Astrocyte (in vitro differentiated cells and primary cell): ENCODE measurements around the gene SPATA16. TPM values are rescaled to one million over a fixed set of nuclear protein-coding genes. Genes with fewer than 3 reads are reported as not detected.

Source experiments
- DNase-seq: peaks from one replicate; pipeline ENCODE4 v3.0.0-alpha.2; 2010; ENCODE audit warnings: low read depth
- FAIRE-seq: peaks from 2 replicates; lab custom pipeline; 2011; peaks lifted over from hg19 to GRCh38; lab: Jason Lieb, UNC
- H2AFZ ChIP-seq: 2 replicates; pipeline ENCODE4 v1.6.0; 2012; ENCODE audit warnings: low read depth, low read length, inconsistent platforms
- H3K27ac ChIP-seq: 2 replicates; pipeline ENCODE4 v1.5.1; 2011; ENCODE audit warnings: low read depth, low read length, inconsistent platforms
- H3K27me3 ChIP-seq: 2 replicates; pipeline ENCODE4 v1.6.0; 2011; ENCODE audit warnings: low read length, inconsistent platforms; ENCODE audit not compliant: insufficient read depth
- H3K36me3 ChIP-seq: 2 replicates; pipeline ENCODE4 v1.5.1; 2011; ENCODE audit warnings: low read length, inconsistent platforms; ENCODE audit not compliant: insufficient read depth
- H3K4me1 ChIP-seq: 2 replicates; pipeline ENCODE4 v1.5.1; 2011; ENCODE audit warnings: low read length, inconsistent platforms; ENCODE audit not compliant: insufficient read depth
- H3K4me2 ChIP-seq: 2 replicates; pipeline ENCODE4 v1.6.0; 2012; ENCODE audit warnings: low read length, inconsistent platforms
- H3K4me3 ChIP-seq: 2 replicates; pipeline ENCODE4 v1.5.1; 2011; ENCODE audit warnings: low read depth, mild to moderate bottlenecking, low read length, inconsistent platforms; ENCODE audit not compliant: insufficient read depth
- H3K79me2 ChIP-seq: 2 replicates; pipeline ENCODE4 v1.6.0; 2012; ENCODE audit warnings: mild to moderate bottlenecking, low read length, inconsistent platforms; ENCODE audit not compliant: insufficient read depth
- H3K9ac ChIP-seq: 2 replicates; pipeline ENCODE4 v1.6.0; 2012; ENCODE audit warnings: mild to moderate bottlenecking, low read length, inconsistent platforms
- H3K9me3 ChIP-seq: 2 replicates; pipeline ENCODE4 v1.5.1; 2012; ENCODE audit warnings: low read depth, mild to moderate bottlenecking, low read length, inconsistent platforms; ENCODE audit not compliant: insufficient read depth
- H4K20me1 ChIP-seq: 2 replicates; pipeline ENCODE4 v1.6.0; 2012; ENCODE audit warnings: low read length, inconsistent platforms; ENCODE audit not compliant: insufficient read depth
- H3K27ac Mint-ChIP-seq: one replicate; pipeline ENCODE4 v1.8.0; 2021; ENCODE audit warnings: mild to moderate bottlenecking, mixed read lengths; ENCODE audit not compliant: unreplicated experiment
- H3K27me3 Mint-ChIP-seq: one replicate; pipeline ENCODE4 v1.8.0; 2021; ENCODE audit warnings: low read depth, mixed read lengths; ENCODE audit not compliant: unreplicated experiment
- H3K36me3 Mint-ChIP-seq: one replicate; pipeline ENCODE4 v1.8.0; 2021; ENCODE audit warnings: low read depth, mixed read lengths; ENCODE audit not compliant: unreplicated experiment
- H3K4me1 Mint-ChIP-seq: one replicate; pipeline ENCODE4 v1.8.0; 2021; ENCODE audit warnings: low read depth, mixed read lengths; ENCODE audit not compliant: unreplicated experiment
- H3K4me3 Mint-ChIP-seq: one replicate; pipeline ENCODE4 v1.8.0; 2021; ENCODE audit warnings: mild to moderate bottlenecking, moderate library complexity, mixed read lengths; ENCODE audit not compliant: unreplicated experiment
- H3K9me3 Mint-ChIP-seq: one replicate; pipeline ENCODE4 v1.8.0; 2021; ENCODE audit warnings: mild to moderate bottlenecking, mixed read lengths; ENCODE audit not compliant: unreplicated experiment
- EZH2 ChIP-seq: IDR thresholded peaks from 2 replicates; pipeline ENCODE4 v1.6.1; 2012; ENCODE audit warnings: mild to moderate bottlenecking, low read length, inconsistent platforms; ENCODE audit not compliant: insufficient read depth
- total RNA-seq: library from RNA; stranded (reverse); gene quantifications from 2 replicates; pipeline ENCODE4 v1.2.1, GENCODE V29; 2021
- TF ChIP-seq, protein P1 (sequence below): IDR thresholded peaks from 2 replicates; pipeline ENCODE4 v1.5.1; 2011; ENCODE audit warnings: low read depth, mild to moderate bottlenecking, inconsistent platforms, low read length, moderate library complexity; ENCODE audit not compliant: insufficient read depth

The SPATA16 gene
- total RNA-seq, 1 donor from 2014 or later = not detected

- no peak overlapping the region for H3K27ac ChIP-seq
- no peaks in the 10 kb centered on the region for H3K4me1 ChIP-seq
- no peak overlapping the region for H3K4me3 ChIP-seq
- no peak overlapping the region for H3K9ac ChIP-seq
- H4K20me1 ChIP-seq = no peaks in the 10 kb centered on the region
- FAIRE-seq (no peak), DNase-seq (no peak)
- Mint-ChIP-seq H3K36me3 (no peaks in the 10 kb centered on the region), H3K9me3 (no peaks in the 10 kb centered on the region), H3K27me3 (no peaks in the 10 kb centered on the region), H3K27ac (no peak overlapping the region), H3K4me3 (no peak overlapping the region), H3K4me1 (peaks cover under 1% of the 10 kb centered on the region)
- TF ChIP-seq, protein P1, sequence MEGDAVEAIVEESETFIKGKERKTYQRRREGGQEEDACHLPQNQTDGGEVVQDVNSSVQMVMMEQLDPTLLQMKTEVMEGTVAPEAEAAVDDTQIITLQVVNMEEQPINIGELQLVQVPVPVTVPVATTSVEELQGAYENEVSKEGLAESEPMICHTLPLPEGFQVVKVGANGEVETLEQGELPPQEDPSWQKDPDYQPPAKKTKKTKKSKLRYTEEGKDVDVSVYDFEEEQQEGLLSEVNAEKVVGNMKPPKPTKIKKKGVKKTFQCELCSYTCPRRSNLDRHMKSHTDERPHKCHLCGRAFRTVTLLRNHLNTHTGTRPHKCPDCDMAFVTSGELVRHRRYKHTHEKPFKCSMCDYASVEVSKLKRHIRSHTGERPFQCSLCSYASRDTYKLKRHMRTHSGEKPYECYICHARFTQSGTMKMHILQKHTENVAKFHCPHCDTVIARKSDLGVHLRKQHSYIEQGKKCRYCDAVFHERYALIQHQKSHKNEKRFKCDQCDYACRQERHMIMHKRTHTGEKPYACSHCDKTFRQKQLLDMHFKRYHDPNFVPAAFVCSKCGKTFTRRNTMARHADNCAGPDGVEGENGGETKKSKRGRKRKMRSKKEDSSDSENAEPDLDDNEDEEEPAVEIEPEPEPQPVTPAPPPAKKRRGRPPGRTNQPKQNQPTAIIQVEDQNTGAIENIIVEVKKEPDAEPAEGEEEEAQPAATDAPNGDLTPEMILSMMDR = no peak
- TF ChIP-seq EZH2 = no peak
- H3K9me3 ChIP-seq = no peaks in the 10 kb centered on the region
- no peaks in the 10 kb centered on the region for H3K27me3 ChIP-seq
- no peaks in the 10 kb centered on the region for H3K79me2 ChIP-seq
- no peak overlapping the region for H2AFZ ChIP-seq
- no peak overlapping the region for H3K4me2 ChIP-seq
- no peaks in the 10 kb centered on the region for H3K36me3 ChIP-seq
Observed at GRCh38 chr3:173092038-173092437, 49.0 kb downstream of the SPATA16 start.

- Histone ChIP-seq H3K9me3 (no peaks in the 10 kb centered on the region), H3K27me3 (no peaks in the 10 kb centered on the region), H3K79me2 (no peaks in the 10 kb centered on the region), H3K4me1 (no peaks in the 10 kb centered on the region), H3K4me3 (no peak overlapping the region), H4K20me1 (no peaks in the 10 kb centered on the region), H3K36me3 (no peaks in the 10 kb centered on the region), H3K27ac (no peak overlapping the region), H3K9ac (no peak overlapping the region), H3K4me2 (no peak overlapping the region), H2AFZ (no peak overlapping the region)
- Mint-ChIP-seq H3K36me3 (no peaks in the 10 kb centered on the region), H3K4me1 (no peaks in the 10 kb centered on the region), H3K27me3 (no peaks in the 10 kb centered on the region), H3K27ac (no peak overlapping the region), H3K9me3 (peaks cover 6% of the 10 kb centered on the region), H3K4me3 (no peak overlapping the region)
- TF ChIP-seq EZH2 = no peak
- TF ChIP-seq, protein P1 = no peak
- no peak for FAIRE-seq
- DNase-seq = no peak
Observed at GRCh38 chr3:173090492-173090891, 50.5 kb downstream of the SPATA16 start.

GRCh38 chr3:173089283-173089682, 51.8 kb downstream of the SPATA16 start:
- Histone ChIP-seq H3K27ac (no peak overlapping the region), H3K4me3 (no peak overlapping the region), H3K4me1 (no peaks in the 10 kb centered on the region), H3K79me2 (no peaks in the 10 kb centered on the region), H3K27me3 (no peaks in the 10 kb centered on the region), H3K4me2 (no peak overlapping the region), H4K20me1 (no peaks in the 10 kb centered on the region), H3K9me3 (no peaks in the 10 kb centered on the region), H3K36me3 (no peaks in the 10 kb centered on the region), H2AFZ (no peak overlapping the region), H3K9ac (no peak overlapping the region)
- DNase-seq (no peak), FAIRE-seq (no peak)
- Mint-ChIP-seq H3K9me3 (peaks cover 12% of the 10 kb centered on the region), H3K27ac (no peak overlapping the region), H3K27me3 (no peaks in the 10 kb centered on the region), H3K4me3 (no peak overlapping the region), H3K4me1 (no peaks in the 10 kb centered on the region), H3K36me3 (no peaks in the 10 kb centered on the region)
- TF ChIP-seq EZH2 = no peak
- TF ChIP-seq, protein P1 = no peak
